ENCODE results near the gene MRGPRF.

The MRGPRF gene

DNA sequence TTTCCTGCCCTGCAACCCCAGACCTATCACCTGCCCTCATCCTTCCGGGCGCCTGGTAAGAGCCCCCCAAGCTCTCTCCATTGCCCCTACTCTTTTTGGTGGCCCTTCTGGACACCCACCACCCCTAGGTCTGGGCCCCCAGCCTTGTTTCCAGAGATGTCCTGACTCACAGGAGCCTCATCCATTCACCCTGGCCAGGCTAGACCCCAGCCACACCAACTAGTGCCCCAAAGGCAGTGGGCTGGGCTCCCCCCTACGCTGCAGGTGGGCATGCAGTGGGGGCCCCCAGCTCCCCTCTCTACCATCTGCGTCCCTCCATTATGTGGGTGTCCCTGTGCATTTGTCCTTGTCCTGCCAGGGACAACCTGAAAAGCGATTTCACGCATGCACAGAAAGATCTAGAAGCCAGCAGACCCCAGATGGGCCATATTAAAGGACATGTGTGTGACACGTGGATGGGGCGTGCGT lies 1.4 kb downstream of the MRGPRF start:
- DNase-seq (ENCODE audit: low read depth) = no peak
- H3K4me3 ChIP-seq (replicated peaks; ENCODE audit: low read depth, low read length) = peak overlapping the region; percentile 24
- TF ChIP-seq, protein P1, sequence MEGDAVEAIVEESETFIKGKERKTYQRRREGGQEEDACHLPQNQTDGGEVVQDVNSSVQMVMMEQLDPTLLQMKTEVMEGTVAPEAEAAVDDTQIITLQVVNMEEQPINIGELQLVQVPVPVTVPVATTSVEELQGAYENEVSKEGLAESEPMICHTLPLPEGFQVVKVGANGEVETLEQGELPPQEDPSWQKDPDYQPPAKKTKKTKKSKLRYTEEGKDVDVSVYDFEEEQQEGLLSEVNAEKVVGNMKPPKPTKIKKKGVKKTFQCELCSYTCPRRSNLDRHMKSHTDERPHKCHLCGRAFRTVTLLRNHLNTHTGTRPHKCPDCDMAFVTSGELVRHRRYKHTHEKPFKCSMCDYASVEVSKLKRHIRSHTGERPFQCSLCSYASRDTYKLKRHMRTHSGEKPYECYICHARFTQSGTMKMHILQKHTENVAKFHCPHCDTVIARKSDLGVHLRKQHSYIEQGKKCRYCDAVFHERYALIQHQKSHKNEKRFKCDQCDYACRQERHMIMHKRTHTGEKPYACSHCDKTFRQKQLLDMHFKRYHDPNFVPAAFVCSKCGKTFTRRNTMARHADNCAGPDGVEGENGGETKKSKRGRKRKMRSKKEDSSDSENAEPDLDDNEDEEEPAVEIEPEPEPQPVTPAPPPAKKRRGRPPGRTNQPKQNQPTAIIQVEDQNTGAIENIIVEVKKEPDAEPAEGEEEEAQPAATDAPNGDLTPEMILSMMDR (IDR thresholded peaks at IDR 0.05; ENCODE audit: low read length, missing control alignments) = no peak

DNA sequence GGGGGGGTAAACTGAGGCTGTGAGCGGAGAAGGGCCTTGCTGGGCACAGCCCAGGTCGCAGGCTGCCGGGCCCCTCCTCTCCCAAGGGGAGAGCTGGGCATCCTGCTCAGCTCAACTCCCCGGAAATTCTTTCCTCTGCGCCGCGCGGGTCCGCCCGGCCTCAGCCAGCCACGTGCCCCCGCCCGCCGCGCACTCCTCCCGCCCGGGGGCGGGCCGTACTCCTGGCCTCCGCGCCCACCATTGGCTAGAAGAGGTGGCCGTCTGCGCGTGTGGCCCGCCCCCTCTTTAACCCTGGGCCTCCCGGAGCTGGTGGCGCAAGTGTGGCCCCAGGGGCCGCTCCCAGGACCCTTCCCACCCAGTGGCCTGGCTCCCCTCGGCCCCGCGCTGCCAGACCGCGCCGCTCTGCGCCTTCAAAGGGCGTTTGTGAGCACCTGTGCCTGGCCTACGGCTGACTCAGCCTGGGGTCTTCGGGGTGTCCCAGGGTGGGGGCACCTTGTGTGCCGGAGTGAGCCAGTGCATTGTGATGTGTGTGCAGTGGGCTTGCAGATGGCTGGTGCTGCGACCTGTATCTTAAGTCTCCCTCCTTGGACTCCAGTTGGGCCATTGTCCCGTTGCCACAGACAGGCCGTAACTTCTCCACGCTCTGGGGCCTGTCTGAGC lies 2.0 kb downstream of the MRGPRF start:
- peak; percentile 74 for DNase-seq (ENCODE audit: low read depth)
- TF ChIP-seq, protein P1 (IDR thresholded peaks at IDR 0.05; ENCODE audit: low read length, missing control alignments) = no peak
- peak overlapping the region; percentile 24 for H3K4me3 ChIP-seq (replicated peaks; ENCODE audit: low read depth, low read length)

DNA sequence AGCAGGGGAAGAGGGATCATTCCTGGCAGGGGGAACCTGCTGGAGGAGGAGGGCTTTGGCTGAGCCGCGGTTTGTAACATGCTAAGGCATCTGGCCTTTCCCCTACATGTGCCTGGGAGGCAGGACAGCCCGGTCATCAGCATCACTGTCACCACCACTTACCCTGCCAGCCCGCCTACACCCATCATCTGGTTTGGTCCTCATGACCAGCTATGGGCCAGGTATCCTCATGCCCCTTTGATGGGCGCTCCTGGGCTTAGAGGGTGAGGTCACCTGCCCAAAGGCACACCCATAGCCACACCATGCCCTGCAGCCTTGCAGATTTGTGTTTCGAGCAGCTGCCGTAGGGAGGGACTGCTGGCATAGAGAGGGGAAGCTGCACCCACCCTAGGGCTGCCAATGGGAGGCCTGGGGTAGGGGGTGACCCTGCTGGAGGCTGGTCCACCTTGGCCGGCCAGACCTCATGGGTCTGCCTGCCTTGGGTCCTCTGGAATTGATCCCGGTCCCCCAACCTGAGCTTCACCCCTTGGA lies 2.6 kb downstream of the MRGPRF start:
- TF ChIP-seq, protein P1 (IDR thresholded peaks at IDR 0.05; ENCODE audit: low read length, missing control alignments) = no peak
- H3K4me3 ChIP-seq (replicated peaks; ENCODE audit: low read depth, low read length) = peak overlapping the region; percentile 19
- DNase-seq (ENCODE audit: low read depth) = no peak

DNA sequence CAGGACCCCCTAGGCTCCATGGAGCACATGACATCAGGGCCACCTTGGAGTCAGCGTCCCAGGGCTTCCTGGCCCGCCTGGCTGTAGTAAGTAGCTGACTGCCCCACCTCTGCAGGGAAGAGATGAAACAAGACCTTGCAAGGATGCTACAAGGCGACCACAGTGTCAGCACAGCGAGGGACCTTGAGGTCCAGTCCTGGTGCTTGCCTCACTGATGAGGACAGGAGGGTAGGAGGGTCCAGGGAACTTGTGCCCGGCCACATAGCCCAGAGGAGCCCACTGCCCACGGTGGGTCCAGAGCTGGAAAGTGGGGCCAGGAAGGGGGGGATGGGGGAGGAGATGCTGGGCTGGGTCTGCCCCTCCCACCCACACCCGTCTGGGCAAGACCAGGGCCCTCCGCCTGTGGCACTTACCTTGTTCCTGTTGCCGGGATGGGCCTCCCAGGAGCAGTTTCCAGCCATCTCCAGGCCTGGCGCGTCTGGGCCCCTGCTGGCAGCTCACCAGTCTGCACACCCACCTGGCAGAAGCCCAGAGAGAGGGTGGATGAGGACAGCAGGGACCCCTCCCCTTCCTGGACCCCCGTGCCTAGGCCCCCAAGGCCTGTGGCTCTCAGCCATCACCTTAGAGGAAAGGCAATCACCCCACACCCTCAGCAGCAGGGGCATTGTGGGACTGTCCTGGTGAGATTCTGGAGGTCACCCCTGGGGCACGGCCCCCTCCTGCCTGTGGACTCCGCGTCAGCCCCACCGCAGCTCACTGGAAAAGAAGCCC lies 3.4 kb downstream of the MRGPRF start:
- TF ChIP-seq, protein P1 (IDR thresholded peaks at IDR 0.05; ENCODE audit: low read length, missing control alignments) = no peak
- DNase-seq (ENCODE audit: low read depth) = no peak
- no peak overlapping the region for H3K4me3 ChIP-seq (replicated peaks; ENCODE audit: low read depth, low read length)

DNA sequence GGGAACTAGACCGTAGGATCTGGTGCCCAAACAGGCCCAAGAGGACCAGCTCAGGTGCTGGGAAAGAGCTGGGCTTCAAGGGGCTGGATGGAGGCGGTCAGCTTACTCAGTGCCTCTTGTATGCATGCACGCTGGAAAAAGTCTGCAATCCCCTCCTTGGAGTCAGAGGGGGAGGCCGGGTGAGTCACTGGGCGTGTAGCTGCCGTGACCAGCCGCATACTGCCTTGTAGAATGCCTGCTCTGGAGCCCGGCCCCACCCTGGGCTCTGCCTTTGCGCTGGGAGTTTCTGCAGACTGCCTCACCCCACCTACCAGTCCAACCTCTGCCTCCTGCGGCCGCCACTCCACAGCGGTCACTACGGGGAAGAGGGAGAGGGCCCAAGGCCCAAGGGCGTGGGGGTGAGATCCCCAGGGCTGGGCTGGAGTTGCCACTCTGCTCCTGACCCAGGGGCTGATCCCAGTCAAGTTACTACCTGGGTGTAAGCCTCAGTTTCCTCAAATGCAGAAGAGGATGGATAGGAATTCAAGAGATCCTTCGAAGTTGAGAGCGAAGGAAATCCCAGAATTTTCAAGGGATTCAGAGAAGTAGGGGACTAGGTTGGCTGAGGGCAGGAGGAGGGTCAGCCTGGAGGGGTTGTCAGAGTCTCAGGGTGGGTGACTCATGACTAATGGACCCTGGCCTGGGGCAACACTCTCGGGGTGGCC lies 4.2 kb downstream of the MRGPRF start:
- no peak overlapping the region for H3K4me3 ChIP-seq (replicated peaks; ENCODE audit: low read depth, low read length)
- TF ChIP-seq, protein P1 (IDR thresholded peaks at IDR 0.05; ENCODE audit: low read length, missing control alignments) = no peak
- peak; percentile 92 for DNase-seq (ENCODE audit: low read depth)

DNA sequence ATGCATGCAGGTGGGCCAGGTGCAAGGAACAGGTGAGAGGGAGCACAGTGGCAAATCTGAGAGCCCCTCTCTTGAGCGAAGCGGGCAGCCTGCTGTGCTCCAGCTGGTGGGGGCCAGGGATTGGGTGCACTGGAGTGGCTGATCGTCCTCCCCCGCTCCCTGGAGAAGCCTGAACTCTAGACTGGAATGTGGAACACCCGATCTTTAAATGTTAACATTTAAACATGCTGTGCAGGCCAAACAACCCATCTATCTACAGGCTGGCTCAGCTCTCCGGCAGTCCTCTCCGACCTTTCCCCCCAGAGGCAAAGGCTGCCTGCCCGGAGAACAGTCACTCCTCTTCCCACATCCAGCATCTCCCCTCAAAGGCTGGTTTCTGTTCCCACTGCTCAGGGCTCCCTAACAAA lies 5.1 kb downstream of the MRGPRF start:
- no peak for DNase-seq (ENCODE audit: low read depth)
- TF ChIP-seq, protein P1 (IDR thresholded peaks at IDR 0.05; ENCODE audit: low read length, missing control alignments) = no peak
- H3K4me3 ChIP-seq (replicated peaks; ENCODE audit: low read depth, low read length) = no peak overlapping the region
